SHP77 treated with DMSO at 0.1 percent for 48 hours (cell line): ENCODE results near the gene GRIK5.
"Not testable (repeated sequence)": the region's sequence is repeated elsewhere in the genome, so short reads cannot be mapped to it uniquely, and the experiment has no call there.

ENCODE experiments used
- DNase-seq: peaks from one replicate; lab custom pipeline; 2025; lab: John Stamatoyannopoulos, UW

Gene GRIK5, protein sequence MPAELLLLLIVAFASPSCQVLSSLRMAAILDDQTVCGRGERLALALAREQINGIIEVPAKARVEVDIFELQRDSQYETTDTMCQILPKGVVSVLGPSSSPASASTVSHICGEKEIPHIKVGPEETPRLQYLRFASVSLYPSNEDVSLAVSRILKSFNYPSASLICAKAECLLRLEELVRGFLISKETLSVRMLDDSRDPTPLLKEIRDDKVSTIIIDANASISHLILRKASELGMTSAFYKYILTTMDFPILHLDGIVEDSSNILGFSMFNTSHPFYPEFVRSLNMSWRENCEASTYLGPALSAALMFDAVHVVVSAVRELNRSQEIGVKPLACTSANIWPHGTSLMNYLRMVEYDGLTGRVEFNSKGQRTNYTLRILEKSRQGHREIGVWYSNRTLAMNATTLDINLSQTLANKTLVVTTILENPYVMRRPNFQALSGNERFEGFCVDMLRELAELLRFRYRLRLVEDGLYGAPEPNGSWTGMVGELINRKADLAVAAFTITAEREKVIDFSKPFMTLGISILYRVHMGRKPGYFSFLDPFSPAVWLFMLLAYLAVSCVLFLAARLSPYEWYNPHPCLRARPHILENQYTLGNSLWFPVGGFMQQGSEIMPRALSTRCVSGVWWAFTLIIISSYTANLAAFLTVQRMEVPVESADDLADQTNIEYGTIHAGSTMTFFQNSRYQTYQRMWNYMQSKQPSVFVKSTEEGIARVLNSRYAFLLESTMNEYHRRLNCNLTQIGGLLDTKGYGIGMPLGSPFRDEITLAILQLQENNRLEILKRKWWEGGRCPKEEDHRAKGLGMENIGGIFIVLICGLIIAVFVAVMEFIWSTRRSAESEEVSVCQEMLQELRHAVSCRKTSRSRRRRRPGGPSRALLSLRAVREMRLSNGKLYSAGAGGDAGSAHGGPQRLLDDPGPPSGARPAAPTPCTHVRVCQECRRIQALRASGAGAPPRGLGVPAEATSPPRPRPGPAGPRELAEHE

GRCh38 chr19:42069619-42070351 is at the start of gene GRIK5:
TSS of gene GRIK5 (minus strand) at chr19:42070206. CDS start at chr19:42065770, 4,436 bp downstream.
- no peak for DNase-seq

DNA sequence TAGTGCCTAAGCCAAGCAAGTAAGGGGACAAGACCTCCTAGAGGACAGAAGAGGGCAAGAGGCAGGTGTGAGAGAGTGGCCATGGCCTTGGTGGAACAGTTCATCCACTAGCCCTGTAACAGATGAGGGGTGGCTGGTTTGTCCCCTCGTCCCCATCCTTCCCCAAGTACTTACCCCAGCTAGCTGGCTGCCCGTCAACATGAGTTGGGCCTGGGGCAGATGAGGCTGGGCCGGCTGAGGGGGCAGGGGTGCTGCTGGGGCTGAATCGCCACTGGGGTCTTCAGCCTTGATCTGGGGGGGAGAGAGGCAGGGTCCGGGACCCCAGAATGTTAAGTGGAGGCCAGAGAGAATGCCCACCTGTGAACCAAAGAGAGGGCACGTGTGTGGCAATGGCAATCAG is 47.1 kb upstream of the GRIK5 start:
- DNase-seq: no peak

- no peak for DNase-seq
Observed at GRCh38 chr19:42116308-42117075, 46.5 kb upstream of the GRIK5 start.

DNA sequence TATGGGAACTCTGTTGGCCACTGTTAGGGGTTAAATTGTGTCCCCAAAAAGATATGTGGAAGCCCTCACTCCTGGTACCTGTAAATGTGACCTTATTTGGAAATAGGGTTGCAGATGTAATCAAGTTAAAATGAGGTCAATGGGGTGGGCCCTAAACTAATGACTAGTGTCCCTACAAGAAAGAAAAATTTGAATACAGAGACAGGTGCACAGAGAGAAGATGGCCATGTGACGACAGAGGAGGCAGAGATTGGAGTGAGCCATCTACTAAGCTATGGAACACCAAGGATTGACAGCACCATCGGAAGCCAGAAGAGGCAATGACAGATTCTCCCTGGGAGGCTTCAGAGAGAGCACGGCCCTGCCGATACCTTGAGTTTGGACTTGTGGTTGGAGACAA is 45.7 kb upstream of the GRIK5 start:
- DNase-seq: no peak

DNA sequence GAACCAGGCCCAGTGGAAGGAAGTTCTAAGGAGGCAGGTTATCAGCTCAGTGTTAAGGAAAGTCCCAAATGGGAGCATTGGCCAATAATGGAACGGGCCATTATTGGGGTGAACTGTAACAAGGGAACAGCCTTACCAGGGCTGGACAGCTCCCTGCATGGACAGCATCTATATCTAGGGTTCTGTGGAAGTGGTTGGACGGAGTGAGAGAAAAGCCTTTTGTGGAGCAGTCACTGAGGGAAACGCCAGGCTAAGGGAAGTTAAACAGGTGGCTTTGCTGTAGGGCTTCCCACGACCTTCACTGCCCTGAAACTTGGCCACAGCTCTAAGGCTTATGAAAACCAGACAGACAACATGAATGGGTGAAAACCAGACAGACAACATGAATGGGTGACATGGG is 45.2 kb upstream of the GRIK5 start:
- no peak for DNase-seq

DNA sequence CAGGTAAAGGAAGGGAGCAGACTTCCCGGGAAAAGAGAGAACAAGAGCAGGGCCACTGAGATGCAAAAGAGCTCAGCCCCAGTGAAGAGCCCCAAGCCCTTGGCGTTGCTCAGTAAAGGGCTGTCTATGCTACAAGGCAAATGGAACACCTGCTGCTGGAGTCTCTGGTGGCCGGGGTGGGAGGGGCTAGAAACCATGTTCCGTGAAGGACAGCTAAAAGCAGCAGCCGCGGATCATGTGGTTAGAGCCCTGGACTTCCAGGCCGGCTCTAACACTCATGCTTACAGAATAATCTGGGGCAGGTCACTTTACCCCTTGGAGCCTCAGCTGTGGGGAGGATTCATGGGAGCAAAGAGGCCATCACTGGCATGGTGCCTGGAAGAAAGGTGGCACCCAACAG is 44.4 kb upstream of the GRIK5 start:
- peak; percentile 10 for DNase-seq

DNA sequence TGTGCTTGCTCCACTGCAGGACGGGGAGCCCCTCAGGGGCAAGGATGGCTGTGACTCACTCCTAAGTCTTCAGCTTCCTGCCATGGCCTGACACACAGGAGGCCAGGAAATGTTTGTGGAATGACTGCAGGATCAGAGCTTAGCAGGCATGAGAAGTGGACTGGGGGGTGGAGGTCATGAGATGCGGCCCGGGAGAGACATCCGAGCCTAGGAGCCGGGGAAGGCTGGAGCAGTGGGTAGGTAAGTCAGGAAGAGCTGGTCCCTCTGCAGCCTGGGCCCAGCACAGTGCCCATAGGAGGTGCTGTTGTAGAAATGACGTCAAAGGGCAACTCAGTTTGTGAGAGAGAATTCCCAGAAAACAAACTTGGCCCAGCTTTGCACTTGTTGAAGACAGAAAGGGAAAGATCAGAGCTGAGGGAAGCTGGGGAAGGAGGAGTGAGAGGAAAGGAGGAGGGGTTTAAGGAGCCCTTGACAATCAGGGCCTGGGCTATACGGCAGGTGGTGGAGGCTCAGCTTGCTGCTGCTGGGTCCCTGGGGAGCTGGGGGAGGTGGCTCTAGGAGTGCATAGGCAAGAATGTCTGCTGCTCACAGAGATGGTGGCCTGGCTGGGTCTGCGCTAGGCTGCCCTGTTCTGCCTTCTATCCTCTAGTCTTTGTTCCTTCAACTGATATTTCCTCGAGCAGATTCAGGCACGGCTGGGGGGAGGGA is 43.8 kb upstream of the GRIK5 start:
- DNase-seq: peak; percentile 23

DNA sequence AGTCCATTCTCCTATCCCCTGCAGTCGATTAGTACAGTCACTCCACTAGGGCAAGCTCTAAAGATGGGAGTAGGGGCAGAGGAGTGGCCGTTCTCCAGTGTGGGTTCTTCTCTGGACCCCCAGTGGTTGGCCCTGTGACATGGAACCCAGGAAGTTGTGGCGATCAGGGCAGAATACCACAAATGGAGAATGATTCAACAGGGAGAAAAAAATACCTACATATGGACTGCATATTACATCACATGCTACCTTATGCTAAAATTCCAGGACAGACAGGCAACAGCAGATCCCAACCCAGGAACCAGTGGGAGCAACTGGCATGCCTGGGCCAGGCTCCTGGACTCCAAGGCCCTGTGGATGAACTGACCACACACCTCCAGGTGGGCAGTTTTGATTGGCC is 41.8 kb upstream of the GRIK5 start:
- no peak for DNase-seq

- no peak for DNase-seq
Observed at GRCh38 chr19:42111384-42111783, 41.4 kb upstream of the GRIK5 start.

- no peak for DNase-seq
Observed at GRCh38 chr19:42110658-42111057, 40.7 kb upstream of the GRIK5 start.

- DNase-seq: no peak
Observed at GRCh38 chr19:42109896-42110295, 39.9 kb upstream of the GRIK5 start.

DNA sequence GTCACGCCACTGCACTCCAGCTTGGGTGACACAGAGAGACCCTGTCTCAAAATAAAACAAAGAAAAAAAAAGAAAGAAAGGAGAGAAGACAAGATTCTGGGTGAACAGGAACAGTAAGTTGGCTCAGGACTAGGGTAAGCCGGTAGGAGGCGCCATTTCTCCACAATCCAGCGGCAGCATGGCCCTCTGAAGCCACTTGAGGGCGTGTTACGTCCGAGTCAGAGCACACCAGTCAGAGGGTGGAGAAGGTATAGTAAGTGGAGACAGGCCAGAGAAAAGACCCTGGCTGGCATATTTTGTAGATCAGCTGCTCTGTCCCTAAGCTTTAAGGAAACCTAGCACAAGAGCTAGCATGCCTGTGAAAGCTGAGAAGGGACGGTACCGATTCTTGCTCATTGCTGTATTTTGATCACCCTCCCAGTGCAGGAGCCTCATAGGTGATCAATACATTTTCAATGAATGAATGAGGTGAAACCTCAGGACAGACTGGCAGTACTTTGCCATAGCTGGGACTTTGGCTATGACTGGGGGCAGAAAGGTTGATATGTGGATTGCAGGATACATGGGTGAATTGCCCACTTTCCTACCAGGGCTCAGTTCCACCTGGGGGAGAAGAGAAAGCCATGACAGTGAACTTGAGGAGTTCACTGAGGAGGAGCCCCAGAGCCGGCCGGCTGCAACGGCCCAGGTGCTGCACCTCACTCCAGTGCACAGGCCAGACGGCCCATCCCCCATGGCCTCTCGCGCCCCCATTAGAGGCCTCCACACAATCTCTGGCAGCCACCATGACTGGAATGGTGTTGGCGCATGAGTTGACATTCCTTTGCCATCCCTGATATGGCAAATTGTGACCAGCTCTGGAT is 38.8 kb upstream of the GRIK5 start:
- peak; percentile 65 for DNase-seq

GRCh38 chr19:42105368-42105767 is 35.4 kb upstream of the GRIK5 start:
- DNase-seq: no peak

DNA sequence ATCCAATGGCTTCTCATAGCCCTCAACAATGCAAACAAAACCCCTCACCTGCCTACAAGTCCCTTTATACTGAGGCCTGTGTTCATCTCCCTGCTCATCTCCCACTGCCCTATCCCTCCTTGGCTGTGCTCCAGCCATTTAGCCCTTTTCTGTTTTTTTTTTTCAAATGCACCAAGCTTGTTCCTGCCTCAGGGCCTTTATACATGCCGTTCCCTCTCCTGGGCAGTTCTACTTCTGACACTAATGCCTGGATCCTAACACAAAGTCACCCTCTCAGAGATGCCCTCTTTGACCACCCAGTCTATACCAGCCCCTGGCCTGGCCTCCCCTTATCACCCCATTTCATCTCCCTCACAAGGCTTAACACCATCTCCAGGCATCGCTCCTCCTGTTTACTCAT is 32.9 kb upstream of the GRIK5 start:
- no peak for DNase-seq

DNA sequence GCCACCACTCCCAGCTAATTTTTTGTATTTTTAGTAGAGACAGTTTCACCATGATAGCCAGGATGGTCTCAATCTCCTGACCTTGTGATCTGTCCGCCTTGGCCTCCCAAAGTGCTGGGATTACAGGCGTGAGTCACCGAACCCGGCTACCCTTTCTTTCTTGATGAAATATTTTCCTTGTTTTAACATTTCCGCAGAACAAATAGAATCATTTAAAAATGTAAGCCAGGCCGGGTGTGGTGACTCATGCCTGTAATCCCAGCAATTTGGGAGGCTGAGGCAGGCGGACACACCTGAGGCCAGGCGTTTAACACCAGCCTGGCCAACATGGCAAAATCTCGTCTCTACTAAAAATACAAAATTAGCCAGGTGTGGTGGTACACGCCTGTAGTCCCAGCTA is 30.2 kb upstream of the GRIK5 start:
- DNase-seq: not testable (repeated sequence)

GRCh38 chr19:42099336-42099925 is 29.4 kb upstream of the GRIK5 start:
- no peak for DNase-seq

GRCh38 chr19:42098781-42099180 is 28.8 kb upstream of the GRIK5 start:
- DNase-seq: no peak

GRCh38 chr19:42097461-42097860 is 27.5 kb upstream of the GRIK5 start:
- DNase-seq: no peak

DNA sequence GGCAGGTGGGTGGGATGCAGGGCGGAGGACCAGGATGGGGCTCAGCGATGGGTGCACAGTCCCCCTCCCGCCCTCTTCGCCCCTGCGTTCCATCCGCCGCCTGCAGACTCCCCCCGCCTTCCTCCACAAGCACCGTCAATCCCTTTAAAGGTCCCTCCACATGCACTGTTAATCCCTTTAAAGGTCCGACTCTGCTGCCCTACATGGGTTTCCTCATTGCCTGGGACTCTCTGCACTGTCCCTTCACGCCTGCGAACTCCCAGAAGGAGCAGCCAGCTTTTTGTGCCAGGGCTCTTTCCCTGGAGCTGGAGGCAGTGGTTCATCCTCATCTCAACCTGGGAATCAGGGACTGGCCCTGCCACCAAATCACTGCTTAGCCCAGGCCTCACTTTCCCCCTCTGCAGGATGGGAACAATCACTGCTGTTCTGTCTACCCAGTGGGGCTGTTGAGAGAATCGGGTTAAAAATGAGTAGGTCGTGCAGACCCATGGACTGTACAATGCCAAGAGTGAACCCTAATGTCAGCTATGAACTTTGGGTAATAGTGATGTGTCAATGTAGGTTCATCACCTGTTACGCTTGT is 26.3 kb upstream of the GRIK5 start:
- DNase-seq: no peak
